ENCODE measurements around the gene NRSN1. TPM values are rescaled to one million over a fixed set of nuclear protein-coding genes. Genes with fewer than 3 reads are reported as not detected.

The NRSN1 gene
- not detected in 2 replicates for total RNA-seq

GRCh38 chr6:24125980-24126379 lies at the start of gene NRSN1:
NRSN1 (plus strand) TSS chr6:24126215; CDS start chr6:24134328, 8,113 bp downstream.

Other genes with a start within 250 kb of the NRSN1 start
- gene DCDC2, start 231.8 kb downstream of the NRSN1 start, total RNA-seq = not detected in 2 replicates